Stimulated activated CD4-positive, alpha-beta T cell treated with anti-CD3 and anti-CD28 coated beads, Interleukin-4, amount 100 ng/mL, for 1 hour (primary cell): ENCODE results near the gene ZCCHC10.
"Not testable (repeated sequence)": the region's sequence is repeated elsewhere in the genome, so short reads cannot be mapped to it uniquely, and the experiment has no call there.

ENCODE experiments used
- DNase-seq: peaks from one replicate; pipeline ENCODE4 v3.0.0-alpha.2; 2020

The ZCCHC10 gene

DNA sequence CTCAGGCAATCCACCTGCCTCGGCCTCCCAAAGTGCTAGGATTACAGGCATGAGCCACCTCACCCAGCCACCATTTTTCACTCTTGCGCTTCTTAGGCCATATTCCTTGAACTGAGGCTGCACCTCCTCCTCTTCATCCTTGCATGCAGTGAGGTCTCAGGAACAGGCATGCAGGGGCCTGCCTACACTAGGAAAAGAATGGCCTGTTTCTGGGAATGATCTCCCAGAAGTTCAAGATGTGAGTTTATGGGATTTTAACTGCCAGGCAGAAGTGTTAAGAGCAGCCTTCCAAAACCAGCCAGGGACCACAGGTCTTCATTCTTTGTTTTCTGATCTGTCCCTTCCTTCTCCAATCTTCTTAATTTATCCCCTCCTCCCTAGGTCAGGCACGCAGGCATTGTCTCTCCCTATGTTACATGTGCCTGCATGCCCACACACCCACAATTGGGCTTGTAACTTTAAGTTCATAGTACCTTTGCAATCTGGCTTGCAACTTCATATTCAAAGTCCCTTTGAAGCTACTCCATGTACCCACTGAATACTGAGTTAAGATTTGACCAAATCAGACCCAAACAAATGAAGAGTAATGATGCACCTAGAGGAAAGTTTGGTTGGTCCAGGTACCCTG lies 14.9 kb upstream of the ZCCHC10 start:
- DNase-seq, result no peak

DNA sequence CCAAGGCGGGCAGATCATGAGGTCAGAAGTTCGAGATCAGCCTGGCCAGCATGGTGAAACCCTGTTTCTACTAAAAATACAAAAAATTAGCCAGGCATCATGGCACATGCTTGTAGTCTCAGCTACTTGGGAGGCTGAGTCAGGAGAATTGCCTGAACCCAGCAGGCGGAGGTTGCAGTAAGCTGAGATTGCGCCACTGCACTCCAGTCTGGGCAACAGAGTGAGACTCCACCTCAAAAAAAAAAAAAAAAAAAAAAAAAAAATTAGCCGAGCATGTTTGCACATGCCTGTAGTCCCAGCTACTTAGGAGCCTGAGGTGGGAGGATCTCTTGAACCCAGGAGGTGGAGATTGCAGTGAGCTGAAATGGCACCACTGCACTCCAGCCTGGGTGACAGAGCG lies 10.3 kb upstream of the ZCCHC10 start:
- not testable (repeated sequence) for DNase-seq

DNA sequence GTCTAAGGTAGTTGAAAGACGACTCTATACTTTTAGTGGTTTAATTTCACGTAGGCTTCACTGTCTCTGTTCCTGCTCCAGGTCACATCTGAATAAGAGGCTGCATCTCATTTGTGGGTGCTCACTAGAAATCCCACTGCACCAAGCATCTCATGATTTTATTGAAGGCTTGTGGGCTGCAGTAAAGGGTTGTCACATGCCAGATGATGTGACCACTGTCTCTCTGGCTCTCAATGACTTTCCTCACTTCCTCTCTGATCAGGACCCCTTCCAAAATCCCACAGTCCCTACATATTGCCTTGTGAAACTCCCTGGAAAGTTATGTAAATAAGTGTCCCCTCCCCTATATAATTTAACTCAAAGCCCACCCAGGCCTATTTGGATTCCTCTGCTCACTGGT lies 8.9 kb upstream of the ZCCHC10 start:
- no peak for DNase-seq

DNA sequence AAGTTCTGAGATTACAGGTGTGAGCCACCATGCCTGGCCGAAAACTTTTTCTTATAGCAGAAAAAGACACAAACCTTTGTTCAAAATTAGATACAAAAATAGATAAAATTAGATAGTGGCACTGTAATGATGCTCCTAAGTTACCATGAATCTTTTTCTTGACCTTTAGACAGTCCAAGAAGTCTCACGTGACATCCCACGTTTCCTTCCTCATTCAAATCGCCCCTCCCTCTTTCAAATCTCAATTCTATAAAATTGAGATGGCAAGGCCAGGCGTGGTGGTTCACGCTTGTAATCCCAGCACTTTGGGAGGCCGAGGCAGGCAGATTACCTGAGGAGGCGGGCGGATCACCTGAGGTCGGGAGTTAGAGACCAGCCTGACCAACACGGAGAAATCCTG lies 7.7 kb upstream of the ZCCHC10 start:
- DNase-seq, result no peak

DNA sequence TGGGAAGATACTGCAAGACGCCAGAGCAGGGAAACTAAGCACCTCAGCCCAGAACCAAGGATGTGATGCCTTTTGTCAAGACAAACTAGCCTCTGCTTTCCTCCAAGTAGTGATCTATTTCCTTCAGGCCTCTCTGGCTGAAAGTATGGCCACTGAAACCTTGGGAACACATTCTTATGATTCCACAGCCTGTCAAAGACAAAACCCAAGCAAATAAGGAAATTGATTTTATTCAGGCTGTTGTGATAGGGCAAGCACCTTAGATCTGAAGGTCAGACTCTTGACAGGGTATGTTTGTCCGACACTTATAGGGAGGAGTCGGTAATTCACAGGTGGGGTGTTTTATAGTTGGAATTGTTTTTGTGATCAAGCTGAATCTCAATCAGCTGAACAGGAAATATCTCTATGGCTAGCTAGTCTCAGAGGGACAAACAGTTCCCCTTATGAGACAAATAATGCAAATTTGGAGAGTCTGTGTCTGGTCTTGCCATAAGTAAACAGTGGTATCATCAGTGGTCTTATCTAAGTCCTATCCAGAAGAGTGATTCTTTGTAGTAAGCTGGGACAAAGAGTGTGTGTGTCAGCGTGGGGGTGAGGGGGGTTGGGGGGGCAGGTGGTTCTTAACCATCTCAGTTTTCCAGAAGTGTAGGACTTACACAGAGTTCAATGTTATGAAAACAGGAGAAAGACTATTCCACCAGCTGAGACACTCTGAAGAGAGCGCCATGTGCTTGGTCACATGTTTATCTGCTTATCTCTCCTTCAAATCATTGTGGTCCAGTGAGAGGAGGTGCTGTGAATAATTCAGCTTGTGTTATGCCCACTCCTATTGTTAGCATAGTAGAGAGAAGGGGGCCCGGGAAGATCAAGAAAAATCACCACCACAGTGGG lies 6.7 kb upstream of the ZCCHC10 start:
- no peak for DNase-seq

DNA sequence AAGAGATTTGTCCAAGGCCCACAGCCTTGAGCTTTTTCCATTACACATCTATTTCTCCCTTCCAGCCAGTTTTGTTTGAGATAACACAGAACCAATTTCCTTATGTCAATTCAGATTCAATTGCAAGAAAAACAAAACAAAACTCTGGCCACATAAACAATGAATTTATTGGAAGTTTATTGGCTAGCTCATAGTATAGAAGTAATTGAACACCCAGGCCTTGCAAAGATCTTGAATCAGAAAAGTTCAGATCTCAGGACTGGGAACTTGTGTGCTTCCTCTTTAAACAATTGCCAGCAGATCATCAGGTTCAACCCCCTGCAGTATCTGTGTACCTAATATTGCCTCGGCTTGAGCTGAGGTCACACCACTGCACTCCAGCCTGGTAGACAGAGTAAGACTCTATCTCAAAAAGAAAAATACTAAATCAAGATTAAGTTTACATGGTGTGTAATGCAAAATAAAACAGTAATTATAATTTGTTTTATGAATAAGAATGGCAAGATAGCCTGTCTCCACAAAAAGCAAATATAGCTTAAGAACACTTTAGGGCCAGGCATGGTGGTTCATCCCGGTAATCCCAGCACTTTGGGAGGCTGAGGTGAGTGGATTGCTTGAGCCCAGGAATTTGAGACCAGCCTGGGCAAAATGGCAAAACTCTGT lies 4.1 kb upstream of the ZCCHC10 start:
- no peak for DNase-seq

DNA sequence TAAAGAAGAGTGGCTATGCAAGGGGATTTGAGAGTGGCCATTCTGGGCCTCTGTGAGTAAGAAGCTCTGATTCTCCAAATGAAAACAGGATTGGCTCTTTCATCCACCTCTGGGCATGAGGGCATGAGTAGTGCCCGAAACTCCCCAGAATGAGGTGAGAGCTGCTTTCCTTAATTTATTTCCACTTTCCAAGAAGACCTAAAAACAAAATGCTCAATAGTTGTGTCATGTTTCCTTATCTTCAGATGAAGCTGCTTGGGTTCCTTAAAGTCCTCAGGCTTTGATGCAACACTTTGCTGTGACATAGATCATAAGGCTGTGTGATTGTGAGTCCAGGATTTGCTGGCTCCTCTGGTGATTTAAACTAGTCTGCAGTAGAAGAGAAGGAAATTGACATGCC lies 3.1 kb upstream of the ZCCHC10 start:
- no peak for DNase-seq

DNA sequence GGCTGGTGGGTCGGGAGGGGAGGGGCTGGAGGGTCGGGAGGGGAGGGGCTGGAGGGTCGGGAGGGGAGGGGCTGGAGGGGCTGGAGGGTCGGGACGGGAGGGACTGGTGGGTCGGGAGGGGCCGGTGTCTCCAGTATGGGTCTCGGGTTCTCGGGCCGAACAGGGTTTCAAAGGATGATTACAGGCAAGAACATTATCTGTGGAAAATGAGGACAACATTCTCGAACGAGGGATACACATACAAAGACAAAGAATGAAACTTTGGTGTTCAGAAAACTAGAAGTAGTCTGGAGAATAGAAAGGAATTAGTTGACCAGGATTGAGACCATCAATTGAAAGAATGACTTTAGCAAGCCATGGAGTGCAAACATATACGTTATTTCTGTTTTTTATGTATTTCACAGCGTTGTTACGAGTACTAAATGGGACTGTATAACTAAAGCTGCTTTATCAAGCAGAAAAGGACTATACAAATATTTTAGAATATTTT lies 360 bp upstream of the ZCCHC10 start:
- no peak for DNase-seq

DNA sequence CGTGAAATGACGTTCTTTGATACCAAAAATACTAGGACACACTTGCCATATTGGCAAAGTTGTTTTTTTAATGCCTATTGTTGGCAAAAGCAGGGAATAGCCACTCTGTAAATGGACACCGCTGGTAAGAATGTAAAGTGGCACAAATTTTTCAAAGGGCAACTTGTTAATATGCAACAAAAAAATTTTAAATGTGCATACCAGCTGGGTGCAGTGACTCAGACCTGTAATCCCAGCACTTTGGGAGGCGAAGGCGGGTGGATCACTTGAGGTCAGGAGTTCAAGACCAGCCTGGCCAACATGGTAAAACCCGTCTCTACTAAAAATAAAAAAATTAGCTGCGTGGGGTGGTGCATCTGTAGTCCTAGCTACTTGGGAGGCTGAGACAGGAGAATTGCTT lies 6.9 kb downstream of the ZCCHC10 start:
- DNase-seq, result not testable (repeated sequence)

DNA sequence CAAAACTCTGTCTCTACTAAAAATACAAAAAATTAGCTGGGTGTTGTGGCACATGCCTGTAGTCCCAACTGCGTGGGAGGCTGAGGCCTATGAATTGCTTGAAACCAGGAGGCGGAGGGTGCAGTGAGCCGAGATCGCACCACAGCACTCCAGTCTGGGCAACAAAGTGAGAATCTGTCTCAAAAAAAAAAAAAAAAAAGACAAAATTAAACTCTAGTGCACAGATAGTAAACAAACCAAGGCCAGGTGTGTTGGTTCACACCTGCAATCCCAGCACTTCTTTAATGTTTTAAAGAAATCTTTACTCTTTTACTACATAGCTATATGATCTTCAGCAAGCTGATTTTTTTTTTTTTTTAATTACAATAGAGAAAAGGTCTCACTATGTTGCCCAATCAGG lies 8.4 kb downstream of the ZCCHC10 start:
- no peak for DNase-seq

DNA sequence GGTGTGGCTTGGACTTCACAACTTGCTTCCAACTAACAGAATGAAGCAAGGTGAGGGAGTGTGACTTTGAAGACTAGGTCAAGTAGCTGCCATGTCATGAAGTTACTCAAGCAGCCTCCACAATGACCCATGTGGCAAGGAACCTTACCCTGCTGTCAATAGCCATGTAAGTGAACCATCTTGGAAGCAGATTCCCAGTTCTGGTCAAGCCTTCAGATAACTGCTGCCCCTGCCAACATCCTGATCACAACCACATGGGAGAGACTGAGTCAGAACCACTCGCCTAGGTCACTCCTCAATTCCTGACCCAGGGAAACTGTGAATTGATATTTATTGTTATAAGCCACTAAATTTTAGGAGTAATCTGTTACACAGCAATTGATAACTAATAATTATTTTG lies 10.9 kb downstream of the ZCCHC10 start:
- DNase-seq, result no peak

DNA sequence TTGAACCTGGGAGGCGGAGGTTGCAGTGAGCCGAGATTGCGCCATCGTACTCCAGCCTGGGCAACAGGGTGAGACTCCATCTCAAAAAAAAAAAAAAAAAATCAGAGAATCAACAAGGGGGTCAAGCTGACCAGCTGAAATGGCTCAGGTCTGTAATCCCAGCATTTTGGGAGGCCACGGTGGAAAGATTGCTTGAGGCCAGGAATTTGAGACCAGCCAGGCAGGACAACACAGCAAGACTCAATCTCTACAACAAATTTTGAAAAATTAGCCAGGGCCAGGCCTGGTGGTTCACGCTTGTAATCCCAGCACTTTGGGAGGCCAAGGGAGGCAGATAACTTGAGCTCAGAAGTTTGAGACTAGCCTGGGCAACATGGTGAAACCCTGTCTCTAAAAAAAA lies 17.9 kb downstream of the ZCCHC10 start:
- not testable (repeated sequence) for DNase-seq

DNA sequence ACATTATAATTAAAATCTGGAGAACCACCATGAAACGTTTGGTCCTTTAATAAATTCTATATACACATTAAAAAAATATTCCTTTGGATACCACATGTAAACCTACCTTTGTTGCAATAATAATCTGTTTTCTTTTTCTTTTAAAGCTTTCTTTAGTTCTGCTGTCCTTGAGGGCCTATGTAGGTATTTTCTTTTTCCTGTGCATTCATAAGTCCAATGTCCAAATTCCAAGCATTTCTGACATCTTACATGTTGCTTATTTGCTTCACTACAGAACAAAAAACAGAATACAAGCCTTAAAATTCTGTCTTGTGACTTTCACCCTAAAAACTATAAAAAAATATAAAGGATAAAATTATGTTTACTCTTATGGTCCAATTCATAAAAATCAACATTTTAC lies 19.7 kb downstream of the ZCCHC10 start:
- no peak for DNase-seq

DNA sequence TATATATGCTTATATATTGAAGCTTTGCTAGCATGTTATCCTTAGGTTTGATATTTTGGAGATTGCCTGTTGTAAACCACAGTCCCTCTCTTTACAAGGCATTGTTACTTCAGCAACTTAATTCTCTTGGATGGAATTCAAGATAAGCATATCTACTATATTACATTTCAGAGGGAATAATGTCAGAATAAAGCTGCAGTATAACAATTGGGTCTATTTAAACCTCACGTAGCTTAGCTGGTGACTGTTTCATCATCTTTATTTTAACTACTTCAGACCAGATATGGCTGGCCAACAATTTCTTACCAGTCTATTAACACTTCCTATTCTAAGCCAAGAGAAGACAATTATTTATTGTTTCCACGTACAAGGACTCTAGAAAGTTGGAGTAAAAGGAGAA lies 27.1 kb downstream of the ZCCHC10 start:
- no peak for DNase-seq

DNA sequence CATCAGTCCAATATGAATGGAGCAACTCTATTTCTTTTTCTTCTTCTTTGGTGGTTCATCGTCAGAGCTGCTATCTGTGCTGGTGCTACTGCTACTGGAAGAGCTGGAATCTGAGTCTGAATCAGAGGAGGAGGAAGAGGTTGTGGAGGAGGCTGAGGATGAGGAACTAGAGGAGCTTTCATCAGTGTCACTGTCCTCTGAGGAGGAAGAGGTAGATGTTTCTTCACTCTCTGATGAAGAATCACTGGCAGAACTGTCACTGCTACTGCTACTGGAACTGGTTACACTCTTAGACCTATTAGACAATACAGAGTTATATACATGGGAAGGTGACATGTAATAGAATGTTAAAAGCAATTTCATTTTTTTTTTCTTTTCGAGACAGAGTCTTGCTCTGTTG lies 27.8 kb downstream of the ZCCHC10 start:
- DNase-seq, result no peak

DNA sequence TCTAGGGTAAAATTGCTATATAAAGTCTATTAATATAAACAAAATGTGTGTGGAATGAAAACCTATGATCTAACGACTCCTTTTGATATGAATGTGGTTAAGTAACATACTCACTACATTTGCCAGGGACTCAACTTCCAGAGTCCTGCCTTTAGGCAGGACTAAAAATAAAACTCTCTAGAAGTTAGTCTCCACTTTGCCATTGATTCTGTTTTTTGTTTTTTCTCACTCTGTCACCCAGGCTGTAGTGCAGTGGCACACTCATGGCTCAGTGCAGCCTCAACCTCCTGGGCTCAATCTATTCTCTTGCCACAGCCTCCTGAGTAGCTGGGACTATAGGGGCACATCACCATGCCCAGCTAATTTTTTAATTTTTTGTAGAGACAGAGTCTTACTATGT lies 30.0 kb downstream of the ZCCHC10 start:
- DNase-seq, result no peak

DNA sequence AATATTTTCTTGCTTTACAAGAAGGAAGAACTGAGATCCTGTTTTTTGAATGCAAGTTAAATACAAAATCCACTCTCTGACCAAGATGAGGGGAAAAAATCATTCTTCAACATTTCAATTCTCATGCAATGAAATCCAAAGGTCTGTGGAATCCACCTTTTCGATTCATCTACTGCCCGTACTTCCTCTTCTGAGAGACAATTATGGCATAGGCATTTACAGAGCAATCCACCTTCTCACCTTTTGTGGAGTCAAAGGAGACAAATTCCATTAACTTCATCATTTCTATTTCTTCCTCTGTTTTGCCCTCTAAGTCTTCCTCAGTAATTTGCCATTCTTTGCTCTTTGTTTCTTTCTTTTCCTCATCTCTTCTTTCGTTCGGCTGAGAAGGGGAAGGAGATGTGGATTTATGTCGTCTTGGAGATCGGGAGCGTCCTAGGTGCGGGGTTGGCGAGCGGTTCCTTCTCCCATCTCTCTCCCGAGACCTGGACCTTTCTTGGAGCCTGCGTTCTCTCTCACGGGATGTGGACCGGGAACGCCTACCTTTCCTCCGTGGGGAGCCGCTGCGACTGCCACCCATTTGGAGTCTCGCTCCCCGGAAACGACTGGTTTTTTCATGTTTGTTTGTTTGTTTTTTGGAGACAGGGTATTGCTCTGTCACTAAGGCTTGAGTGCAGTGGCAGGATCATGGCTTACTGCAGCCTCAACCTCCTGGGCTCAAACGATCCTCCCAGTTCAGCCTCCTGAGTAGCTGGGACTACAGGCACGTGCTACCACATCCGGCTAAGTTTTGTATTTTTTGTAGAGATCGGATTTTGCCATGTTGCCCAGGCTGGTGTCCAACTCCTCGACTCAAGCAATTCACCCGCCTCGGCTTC lies 38.6 kb downstream of the ZCCHC10 start:
- no peak for DNase-seq

DNA sequence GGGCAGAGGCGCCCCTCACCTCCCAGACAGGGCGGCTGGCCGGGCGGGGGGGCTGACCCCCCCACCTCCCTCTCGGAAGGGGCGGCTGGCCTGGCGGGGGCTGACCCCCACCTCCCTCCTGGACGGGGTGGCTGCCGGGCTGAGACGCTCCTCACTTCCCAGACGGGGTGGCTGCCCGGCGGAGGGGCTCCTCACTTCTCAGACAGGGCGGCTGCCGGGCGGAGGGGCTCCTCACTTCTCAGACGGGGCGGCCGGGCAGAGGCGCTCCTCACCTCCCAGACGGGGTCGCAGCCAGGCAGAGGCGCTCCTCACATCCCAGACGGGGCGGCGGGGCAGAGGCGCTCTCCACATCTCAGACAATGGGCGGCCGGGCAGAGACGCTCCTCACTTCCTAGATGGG lies 43.4 kb downstream of the ZCCHC10 start:
- not testable (repeated sequence) for DNase-seq

DNA sequence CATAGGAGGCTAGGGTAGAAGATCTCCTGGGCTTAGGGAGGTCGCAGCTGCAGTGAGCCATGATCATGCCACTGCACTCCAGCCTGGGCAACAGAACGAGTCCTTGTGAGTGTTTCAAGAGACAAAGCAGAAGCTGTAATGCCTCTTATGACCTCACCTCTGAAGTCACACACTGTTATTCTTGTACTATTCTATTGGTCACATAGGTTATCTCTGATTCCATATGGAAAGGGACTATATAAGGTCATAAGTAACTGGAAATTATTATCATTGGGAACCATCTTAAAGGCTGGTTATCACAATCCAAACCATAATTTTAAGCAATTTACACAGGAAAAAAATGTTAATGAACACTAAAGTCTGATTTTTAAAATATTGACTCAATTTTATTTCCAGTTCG lies 45.1 kb downstream of the ZCCHC10 start:
- DNase-seq, result no peak

DNA sequence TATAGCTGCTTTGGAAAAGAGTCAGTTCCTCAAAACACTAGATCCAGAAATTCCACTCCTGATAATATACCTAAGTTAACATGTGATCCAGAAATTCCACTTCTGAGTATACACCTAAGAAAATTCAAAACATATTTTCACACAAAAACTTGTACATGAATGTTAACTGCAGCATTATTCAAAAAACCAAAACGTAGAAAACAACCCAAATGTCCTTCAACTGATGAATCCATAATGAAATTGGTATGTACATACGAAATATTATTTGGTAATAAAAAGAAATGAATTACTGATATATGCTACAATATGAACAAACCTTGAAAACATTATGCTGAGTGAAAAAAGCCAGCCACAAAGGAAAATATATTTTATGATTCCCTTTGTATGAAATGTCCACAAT lies 46.4 kb downstream of the ZCCHC10 start:
- no peak for DNase-seq

DNA sequence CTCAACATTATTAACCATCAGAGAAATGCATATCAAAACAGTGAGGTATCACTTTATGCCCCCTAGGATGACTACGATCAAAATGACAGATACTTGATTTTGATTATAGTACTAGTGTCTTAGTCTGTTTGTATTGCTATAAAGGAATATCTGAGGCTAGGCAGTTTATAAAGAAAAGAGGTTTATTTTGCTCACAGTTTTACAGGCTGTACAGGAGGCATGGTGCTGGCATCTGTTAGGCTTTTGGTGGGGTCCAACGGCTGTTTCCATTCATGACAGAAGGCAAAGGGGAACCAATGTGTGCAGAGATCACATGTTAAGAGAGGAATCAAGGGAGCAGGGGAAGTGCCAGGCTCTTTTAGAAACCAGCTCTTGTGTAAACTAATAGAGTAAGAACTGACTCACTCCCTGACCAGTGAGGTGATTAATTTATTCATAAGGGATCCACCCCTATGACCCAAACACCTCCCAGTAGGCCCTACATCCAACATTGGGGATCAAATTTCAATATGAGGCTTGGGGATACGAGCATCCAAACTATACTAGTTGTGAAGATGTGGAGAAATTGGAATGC lies 46.9 kb downstream of the ZCCHC10 start:
- no peak for DNase-seq

DNA sequence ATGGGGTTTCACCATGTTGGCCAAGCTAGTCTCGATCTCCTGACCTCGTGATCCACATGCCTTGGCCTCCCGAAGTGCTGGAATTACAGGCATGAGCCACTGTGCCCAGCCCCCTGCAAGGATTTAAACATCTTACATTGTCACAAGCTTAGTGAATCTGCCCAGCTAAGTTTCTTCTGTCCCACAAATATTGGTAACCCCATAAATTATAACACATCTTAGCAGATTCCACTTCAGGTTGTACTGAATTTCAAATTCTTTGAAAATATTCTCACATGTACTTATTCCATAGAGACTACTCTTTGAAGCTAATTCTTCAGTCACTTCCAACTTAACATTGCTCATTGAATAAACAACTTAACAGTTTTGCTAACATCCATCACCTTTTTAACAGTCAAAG lies 49.5 kb downstream of the ZCCHC10 start:
- DNase-seq, result no peak

DNA sequence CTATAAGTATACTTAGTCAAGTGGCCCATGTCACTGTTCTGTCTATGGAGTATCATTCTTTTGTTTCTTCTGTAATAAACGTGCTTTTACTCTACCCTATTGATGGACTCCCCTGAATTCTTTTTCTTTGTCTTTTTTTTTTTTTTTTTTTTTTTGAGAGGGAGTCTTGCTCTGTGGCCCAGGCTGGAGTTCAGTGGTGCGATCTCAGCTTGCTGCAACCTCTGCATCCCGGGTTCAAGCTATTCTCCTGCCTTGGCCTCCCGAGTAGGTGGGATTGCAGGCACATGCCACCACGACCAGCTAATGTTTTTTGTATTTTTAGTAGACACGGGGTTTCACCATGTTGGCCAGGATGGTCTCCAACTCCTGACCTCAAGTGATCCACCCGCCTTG lies 53.9 kb downstream of the ZCCHC10 start:
- DNase-seq, result not testable (repeated sequence)
